Activated naive CD4-positive, alpha-beta T cell treated with anti-CD3 and anti-CD28 coated beads, Interleukin-2, amount 50 U/mL, for 72 hours (primary cell): ENCODE measurements around the gene VDR. TPM values are rescaled to one million over a fixed set of nuclear protein-coding genes. Genes with fewer than 3 reads are reported as not detected.

Experiments
- ATAC-seq, 2 donors: fragments of 150-1000 bp; cut with Tn5 transposase; 2 replicates each; pipeline ENCODE4 v1.10.0; 2021; ENCODE audit warnings: mild to moderate bottlenecking in 2 of 2, moderate library complexity in 2 of 2
- DNase-seq, 2 donors: peaks; one replicate each; pipeline ENCODE4 v3.0.0; 2021 to 2022; ENCODE audit warnings: low spot score in 2 of 2
- H3K27ac Mint-ChIP-seq, 2 donors: one replicate each; pipeline ENCODE4 v1.8.0; 2022; ENCODE audit warnings: mild to moderate bottlenecking in 2 of 2, mixed read lengths in 2 of 2
- H3K36me3 Mint-ChIP-seq, 2 donors: one replicate each; pipeline ENCODE4 v1.8.0; 2022; ENCODE audit warnings: mixed read lengths in 2 of 2
- H3K9me3 Mint-ChIP-seq, 2 donors: one replicate each; pipeline ENCODE4 v1.8.0; 2022; ENCODE audit warnings: mixed read lengths in 2 of 2
- total RNA-seq, 2 donors: library from RNA; stranded (reverse); gene quantifications; one replicate each; pipeline ENCODE4 v1.2.3, GENCODE V29; 2022

VDR gene
- total RNA-seq, 2 donors from 2014 or later = 92.4 to 133 TPM

DNA sequence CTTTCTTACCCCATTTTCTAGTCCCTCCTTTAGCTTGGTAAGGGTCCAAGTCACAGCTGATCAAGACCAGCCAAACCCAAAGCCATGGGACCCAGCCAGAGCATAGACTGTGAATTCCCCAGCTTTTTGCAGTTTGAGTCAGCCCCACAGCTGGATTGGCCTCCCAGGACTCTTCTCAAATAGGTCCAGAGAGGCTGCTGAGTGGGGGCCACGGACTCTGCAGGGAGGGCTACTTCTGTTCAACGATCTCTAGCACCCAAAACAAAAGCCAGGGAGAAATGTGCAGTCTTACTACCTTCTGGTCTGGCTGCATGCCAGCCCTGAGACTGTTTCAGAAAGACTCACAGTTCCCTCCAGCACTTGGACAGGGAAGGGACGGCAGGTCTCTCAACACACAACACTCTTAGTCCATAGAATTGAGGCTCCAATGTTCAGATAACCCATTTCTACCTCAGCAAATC lies 1.6 kb downstream of the VDR start:
- peaks cover 45 to 64% of the 10 kb centered on the region in 2 donors for H3K36me3 Mint-ChIP-seq
- peak overlapping the region; percentile 90 to 97 for H3K27ac Mint-ChIP-seq
- DNase-seq (no peak), ATAC-seq (peak; percentile 10 to 37)
- H3K9me3 Mint-ChIP-seq = no peaks in the 10 kb centered on the region

DNA sequence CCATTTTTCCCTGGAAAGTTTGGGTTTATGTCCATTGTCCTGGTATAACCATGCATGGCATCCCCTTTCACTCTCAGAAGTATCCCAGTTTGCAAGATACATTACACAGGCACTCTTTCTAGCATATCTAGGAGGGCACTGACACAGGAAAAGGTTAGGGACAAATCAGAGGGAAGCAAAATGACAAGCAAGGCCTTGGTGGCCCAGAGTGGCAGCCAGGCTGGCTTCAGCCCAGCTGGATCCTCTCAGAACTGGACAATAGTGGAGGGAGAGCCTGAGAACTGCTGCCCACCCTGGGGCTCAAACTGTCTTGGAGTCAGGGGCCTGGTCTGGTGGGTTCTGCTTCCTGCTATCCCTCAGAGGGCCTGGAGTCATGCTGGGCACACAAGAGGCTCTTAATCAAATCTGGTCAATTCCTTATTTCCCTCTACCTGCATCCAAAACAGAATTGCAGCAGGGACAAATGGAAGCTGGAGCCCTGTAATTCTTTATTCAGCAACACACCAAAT lies 2.6 kb downstream of the VDR start:
- no peaks in the 10 kb centered on the region for H3K9me3 Mint-ChIP-seq
- no peak for DNase-seq
- peaks cover 53 to 74% of the 10 kb centered on the region in 2 donors for H3K36me3 Mint-ChIP-seq
- ATAC-seq = no peak
- peak overlapping the region in 1 of 2 donors; percentile 90 for H3K27ac Mint-ChIP-seq

DNA sequence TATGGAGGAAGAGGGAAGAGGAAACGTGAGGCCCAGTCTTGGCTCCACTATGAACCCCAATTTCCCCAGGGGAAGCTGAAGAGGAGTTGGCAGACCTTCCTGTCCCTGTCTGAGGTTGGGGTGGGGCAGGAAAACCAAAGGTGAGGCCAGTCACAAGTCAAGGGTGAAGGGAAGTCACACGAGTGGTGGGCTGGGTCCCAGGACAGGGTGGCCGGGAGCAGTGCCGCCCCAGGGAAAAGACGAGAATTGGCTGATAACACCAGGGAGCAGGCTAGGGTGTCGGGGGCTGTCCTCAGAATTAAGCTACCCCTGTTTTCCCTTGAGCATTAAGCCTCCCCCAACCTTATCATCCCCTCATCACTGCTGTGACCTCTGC lies 3.1 kb downstream of the VDR start:
- ATAC-seq (no peak), DNase-seq (no peak)
- Mint-ChIP-seq H3K9me3 (no peaks in the 10 kb centered on the region), H3K36me3 (peaks cover 58 to 79% of the 10 kb centered on the region in 2 donors), H3K27ac (peak overlapping the region in 1 of 2 donors; percentile 39)

DNA sequence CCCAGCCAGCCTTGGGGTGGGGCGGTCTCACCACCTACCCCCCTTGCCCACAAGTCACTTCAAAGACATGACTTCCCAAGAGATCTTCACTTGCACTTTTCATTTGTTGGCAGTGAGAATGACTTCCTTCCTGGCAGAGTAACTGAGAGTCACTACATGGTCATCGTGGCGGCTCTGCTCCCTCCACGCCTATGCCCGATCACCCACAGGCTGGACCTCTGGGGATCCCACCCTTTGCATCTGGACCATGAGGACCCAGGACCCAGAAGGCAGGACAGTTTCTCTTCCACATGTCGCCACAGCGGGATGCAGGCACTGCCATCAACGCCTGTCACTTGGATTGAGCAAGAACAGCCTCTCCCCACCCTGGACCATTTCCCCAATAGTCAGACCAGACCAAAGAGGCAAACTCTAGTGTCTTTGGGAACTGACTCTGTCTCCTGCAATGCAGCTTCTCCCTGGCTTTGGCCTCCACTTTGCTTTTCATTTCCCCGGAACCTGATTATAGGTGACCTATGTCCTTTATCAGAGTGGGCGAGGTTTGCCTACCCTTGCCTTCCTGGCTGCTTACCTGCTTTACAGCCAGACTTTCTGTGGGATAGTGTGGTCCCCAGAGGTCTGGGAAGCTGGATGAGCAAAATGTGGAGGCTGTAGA lies 3.6 kb downstream of the VDR start:
- H3K36me3 Mint-ChIP-seq = peaks cover 60 to 79% of the 10 kb centered on the region in 2 donors
- DNase-seq = no peak

DNA sequence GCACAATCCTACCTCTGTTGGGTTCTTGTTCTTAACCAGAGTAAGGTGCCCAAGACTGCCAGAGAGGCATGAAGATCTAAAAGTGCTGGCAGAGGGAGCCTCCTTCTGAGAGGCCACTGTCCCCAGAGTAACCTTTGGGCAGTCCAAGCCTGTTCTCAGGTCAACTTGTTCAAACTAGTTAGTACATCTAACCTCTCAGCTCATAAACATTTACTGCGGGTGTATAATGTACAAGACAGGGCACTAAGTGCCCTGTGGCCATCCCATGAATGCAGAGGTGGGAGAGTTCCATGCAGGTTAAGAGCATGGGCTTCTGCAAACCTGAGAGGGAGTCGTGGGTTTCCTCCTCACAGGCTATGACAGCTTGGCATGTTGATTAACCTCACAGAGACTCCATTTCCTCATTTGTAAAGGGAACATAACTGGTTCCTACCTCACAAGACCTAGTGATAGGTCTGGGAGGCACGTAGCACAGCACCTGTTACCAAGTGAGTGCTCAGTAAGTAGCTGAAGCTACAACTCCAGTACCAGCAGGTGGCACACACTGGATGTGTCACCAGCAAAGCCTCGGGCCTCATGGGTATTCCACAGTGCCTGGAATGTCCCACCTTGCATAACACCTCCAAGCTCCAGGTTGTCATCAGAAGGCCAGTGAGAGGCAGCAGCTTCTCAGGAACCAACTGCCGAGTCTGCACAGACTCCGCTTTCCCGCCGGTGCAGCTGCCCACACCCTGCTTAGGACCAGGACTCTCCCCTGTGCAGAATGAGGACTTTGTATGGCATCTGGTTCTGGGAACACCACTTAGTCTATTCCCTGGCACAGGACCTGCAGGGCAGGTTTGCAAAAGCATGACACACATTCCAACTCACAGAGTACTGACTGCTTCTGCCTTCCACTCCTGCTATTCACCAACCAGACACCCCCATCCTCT lies 4.4 kb downstream of the VDR start:
- DNase-seq (no peak), ATAC-seq (no peak)
- Mint-ChIP-seq H3K27ac (peak overlapping the region in 1 of 2 donors; percentile 39), H3K9me3 (no peaks in the 10 kb centered on the region), H3K36me3 (peaks cover 60 to 82% of the 10 kb centered on the region in 2 donors)

More for the DNA sequence above, 3.6 kb downstream of the VDR start:
- ATAC-seq = no peak
- H3K27ac Mint-ChIP-seq = peak overlapping the region in 1 of 2 donors; percentile 39
- H3K9me3 Mint-ChIP-seq = no peaks in the 10 kb centered on the region

DNA sequence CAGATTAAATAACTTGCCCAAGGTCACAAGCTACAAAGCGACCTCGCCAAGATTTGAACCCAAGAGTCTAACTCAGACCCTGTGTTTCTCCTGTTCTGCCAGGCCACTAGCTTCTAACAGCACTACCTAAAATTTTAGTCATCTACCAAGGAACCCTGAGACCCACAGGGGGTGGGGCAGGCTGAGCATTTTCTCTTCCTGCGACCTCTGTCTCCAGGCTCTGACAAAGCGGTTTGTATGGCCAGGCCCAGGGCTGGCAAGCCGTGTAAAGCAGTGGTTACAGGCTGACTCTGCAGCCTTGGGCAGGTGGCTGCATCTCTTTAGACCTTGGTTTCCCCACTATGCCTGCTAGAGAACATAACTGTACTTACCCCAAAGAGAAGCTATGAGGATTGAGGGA lies 5.3 kb downstream of the VDR start:
- Mint-ChIP-seq H3K9me3 (no peaks in the 10 kb centered on the region), H3K27ac (no peak overlapping the region), H3K36me3 (peaks cover 59 to 84% of the 10 kb centered on the region in 2 donors)
- ATAC-seq = no peak
- DNase-seq = no peak

DNA sequence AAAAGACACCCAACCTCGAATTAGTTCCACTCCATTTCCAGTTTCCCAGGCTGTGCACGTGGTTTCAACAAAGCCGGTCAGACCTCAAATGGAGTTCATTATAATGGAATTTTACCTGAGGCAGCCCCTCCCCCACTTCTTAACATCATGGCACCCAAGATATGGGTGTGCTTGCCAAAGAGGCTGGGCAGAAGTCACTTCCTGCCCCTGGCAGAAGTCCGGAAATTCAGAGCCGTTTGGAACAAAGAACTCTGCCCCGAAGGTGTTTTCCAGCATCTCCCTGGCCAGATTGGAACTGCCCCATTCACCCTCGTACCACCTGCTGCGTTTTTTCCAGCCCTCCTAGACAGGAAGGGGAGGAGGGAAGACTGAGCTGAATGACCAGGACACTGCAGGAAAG lies 8.2 kb downstream of the VDR start:
- Mint-ChIP-seq H3K36me3 (peaks cover 65 to 83% of the 10 kb centered on the region in 2 donors), H3K9me3 (no peaks in the 10 kb centered on the region), H3K27ac (no peak overlapping the region)
- DNase-seq = no peak
- no peak for ATAC-seq

DNA sequence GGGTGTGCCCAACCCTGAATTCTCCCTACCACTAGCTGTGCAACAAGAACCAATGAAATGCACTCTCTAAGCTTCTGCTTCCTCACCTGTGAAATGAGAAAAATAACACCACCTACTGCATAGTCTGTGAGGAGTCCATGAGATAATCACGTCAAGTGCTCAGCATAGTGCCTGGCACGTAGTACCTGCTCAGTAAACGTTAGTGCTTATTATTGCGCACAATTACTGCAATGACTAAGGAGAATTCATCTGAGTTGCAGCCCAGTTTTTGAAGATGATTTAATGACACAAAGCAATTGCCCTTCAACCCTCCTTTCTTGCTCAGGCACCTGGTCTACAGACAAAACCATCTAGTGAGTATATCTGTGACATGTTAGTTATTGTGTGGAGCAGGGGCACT lies 8.8 kb downstream of the VDR start:
- no peak for DNase-seq
- Mint-ChIP-seq H3K27ac (no peak overlapping the region), H3K36me3 (peaks cover 59 to 79% of the 10 kb centered on the region in 2 donors), H3K9me3 (no peaks in the 10 kb centered on the region)
- ATAC-seq = no peak

DNA sequence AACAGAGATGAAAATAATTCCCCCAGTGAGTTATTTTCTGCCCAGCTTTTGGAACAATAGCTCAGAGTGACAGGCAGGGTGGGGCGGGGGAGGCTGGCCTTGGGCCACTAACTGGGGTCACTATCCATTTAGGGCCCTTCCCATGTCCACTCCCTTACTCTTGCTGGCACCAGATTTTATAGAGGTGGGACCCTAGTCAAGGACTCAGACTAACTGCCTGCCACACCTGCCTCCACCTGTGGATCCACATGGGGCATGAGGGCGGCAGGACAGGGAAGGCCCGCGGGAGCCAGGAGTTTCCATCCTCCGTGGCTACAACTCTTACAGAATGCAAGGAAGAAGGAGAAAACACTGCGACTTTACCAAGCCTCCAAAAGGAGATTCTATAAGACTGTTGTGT lies 10.1 kb downstream of the VDR start:
- Mint-ChIP-seq H3K27ac (peak overlapping the region in 1 of 2 donors; percentile 29), H3K9me3 (no peaks in the 10 kb centered on the region), H3K36me3 (peaks cover 50 to 85% of the 10 kb centered on the region in 2 donors)
- no peak for DNase-seq
- ATAC-seq = no peak

DNA sequence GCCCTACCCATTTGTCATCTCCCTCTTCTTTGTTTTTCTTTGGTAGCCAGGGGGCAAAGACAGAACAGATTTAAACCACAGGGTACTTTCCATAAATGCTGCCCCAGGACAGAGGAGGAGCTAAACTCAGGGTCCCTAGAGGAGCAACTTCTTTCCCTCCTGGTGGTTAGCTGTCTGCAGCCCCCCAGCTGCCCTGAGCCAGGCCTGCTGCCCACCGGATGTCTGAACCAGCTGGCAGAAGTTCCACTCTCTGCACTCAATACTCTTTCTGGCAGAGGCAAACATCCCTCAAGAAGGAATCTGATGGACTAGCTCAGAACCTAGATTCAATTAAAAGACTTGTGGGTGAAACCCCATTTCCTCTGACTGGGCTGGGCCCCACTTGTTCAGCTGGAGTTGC lies 10.7 kb downstream of the VDR start:
- H3K36me3 Mint-ChIP-seq = peaks cover 47 to 84% of the 10 kb centered on the region in 2 donors
- peak overlapping the region in 1 of 2 donors; percentile 4 for H3K27ac Mint-ChIP-seq
- ATAC-seq (peak in 1 of 2 donors; percentile 15), DNase-seq (no peak)
- no peaks in the 10 kb centered on the region for H3K9me3 Mint-ChIP-seq

DNA sequence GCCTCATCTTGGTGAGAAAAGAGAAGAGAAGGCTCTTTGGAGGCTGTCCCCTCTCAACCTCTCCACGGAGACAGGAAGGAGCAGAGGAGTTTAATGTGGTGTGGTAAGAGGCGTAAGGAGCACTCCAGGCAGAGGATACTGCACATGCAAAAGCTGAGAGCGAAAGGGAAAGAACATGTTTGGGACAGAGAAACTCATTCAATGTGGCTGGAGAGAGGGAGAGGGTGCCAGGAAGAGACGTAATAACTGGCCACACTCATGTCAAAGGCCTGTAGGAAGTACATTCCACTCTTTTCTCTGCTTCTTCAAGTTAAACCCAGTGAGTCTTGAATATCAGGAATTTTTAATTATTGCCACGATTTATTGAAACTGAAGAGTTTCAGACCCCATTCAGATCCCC lies 12.0 kb downstream of the VDR start:
- DNase-seq (no peak), ATAC-seq (no peak)
- Mint-ChIP-seq H3K27ac (peak overlapping the region in 1 of 2 donors; percentile 92), H3K9me3 (peaks cover 0 to 2% of the 10 kb centered on the region in 2 donors), H3K36me3 (peaks cover 48 to 82% of the 10 kb centered on the region in 2 donors)

DNA sequence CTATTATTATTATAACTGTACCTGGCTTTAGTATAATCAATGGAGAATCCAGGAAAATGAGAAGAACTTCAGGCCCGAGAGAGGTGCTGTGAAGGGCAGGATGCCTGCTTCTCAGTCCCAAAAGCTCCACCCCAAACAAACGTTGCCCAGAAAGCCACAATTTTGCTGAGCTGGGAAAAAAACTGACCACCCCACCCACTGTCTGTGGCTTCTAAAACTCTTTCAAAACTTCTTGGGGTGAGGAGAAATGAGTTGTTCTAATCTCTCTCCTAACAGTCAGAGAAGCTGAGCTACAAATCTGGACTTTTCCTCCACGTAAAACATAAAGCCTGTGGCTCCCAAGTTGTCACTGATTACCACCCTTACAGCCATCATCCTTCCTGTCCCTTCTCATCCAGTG lies 13.4 kb downstream of the VDR start:
- ATAC-seq (peak; percentile 16 to 27), DNase-seq (no peak)
- peak overlapping the region; percentile 37 to 68 for H3K27ac Mint-ChIP-seq
- H3K36me3 Mint-ChIP-seq = peaks cover 46 to 84% of the 10 kb centered on the region in 2 donors
- H3K9me3 Mint-ChIP-seq = peaks cover 0 to 4% of the 10 kb centered on the region in 2 donors

DNA sequence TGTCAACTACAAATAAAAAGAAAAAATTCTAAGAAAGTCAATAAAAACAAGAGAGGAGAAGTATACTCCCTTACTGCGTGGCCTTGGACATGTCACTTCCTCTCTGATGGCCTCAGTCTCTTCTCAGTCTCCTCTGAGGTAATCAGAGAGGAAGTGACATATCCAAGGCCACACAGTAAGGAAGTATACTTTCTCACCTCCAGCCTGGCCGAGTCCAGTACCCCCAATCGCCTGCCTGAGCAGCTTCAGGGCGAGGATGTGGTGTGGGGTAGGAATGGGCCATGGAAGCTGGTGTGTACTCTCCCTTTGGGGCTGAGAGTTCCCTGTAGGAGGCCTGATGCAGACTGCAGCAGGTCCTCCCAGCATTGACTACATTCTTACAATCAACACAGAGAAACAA lies 15.8 kb downstream of the VDR start:
- no peak for DNase-seq
- peaks cover 44 to 79% of the 10 kb centered on the region in 2 donors for H3K36me3 Mint-ChIP-seq
- ATAC-seq = peak in 1 of 2 donors; percentile 8
- peaks cover 0 to 4% of the 10 kb centered on the region in 2 donors for H3K9me3 Mint-ChIP-seq
- peak overlapping the region; percentile 67 to 91 for H3K27ac Mint-ChIP-seq

DNA sequence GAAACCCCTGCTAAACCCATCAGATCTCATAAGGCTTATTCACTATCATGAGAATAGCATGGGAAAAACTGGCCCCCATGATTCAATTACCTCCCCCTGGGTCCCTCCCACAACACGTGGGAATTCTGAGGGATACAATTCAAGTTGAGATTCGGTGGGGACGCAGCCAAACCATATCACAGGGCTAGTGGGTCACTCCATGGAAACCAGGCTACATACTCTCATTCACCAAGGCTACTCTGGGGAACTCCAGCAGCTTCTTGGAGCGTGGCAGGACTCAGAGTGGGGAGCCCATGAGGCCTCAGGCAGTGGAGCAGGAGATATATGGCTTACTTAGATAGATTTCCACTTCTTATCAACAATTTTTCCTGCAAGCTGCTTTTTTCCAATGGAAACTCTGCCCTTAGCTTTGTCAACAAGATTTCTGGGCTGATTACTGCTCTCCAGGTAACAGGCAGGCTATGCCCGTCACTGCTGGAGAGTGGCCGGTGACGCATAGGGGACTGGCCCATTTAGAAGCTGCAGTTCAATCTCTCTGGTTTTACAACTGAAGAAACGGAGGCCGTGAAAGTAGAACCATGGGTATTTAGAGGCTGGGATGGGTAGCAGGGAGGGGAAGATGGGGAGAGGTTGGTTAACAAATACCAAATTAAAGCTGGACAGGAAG lies 16.5 kb downstream of the VDR start:
- H3K36me3 Mint-ChIP-seq = peaks cover 47 to 79% of the 10 kb centered on the region in 2 donors
- peak overlapping the region; percentile 67 to 91 for H3K27ac Mint-ChIP-seq
- peaks cover 0 to 4% of the 10 kb centered on the region in 2 donors for H3K9me3 Mint-ChIP-seq
- ATAC-seq (no peak), DNase-seq (no peak)

DNA sequence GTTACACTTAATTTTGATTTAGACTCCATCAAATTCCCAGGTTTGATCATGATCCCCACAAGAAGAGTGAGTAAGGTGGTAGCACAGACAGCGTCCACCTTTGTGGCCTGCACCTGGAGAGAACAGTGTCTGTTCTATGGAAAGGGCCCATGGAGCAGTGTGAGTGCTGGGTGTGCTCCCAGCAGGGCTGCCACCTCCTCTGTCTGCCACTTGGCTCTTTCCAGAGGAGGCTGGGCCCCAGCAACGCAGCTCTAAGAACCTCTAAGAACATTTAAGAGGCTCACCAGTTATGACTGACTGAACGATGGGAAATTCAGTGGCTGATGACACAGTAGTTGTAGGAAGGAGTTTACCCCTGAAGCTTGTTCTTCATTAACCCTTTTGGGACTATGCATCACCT lies 17.3 kb downstream of the VDR start:
- Mint-ChIP-seq H3K27ac (peak overlapping the region; percentile 67 to 79), H3K9me3 (peaks cover 0 to 4% of the 10 kb centered on the region in 2 donors), H3K36me3 (peaks cover 40 to 79% of the 10 kb centered on the region in 2 donors)
- ATAC-seq (no peak), DNase-seq (no peak)

DNA sequence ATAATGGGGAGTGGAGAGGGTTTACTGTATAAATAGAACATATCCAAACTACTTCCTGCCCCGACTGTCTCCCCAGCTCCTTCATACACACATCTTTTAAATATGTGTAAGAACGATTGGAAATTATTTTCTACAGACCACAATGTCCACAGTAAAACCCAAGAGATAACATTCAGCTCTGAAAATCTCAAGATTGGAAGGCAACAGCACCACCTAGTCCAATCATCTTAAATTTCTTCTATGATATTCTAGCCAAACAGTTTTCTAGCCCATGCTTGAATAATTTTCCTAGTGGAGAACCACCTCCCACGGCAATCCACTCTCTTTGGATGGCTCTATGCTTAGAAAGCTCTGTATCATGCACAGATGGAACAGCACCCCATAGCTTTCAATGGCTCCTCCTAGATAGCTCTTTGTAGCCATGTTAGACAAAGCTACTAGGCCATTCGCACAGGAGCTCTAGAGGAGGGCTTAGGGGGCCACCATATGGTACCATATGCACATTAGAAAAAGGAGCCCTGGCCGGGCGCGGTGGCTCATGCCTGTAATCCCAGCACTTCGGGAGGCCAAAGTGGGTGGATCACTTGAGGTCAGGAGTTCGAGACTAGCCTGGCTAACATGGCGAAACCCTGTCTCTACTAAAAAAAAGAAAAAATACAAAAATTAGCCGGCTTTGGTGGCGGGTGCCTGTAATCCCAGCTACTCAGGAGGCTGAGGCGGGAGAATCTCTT lies 18.1 kb downstream of the VDR start:
- Mint-ChIP-seq H3K27ac (peak overlapping the region; percentile 37 to 86), H3K9me3 (peaks cover 0 to 4% of the 10 kb centered on the region in 2 donors), H3K36me3 (peaks cover 40 to 82% of the 10 kb centered on the region in 2 donors)
- no peak for ATAC-seq
- DNase-seq = no peak
